ENCODE results near the gene KRTAP8-1.

The KRTAP8-1 gene, protein sequence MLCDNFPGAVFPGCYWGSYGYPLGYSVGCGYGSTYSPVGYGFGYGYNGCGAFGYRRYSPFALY

GRCh38 chr21:30813174-30813573, at the start of gene KRTAP8-1:
Gene KRTAP8-1, minus strand, starts transcription at chr21:30813274. Its CDS starts 54 bp downstream, at chr21:30813220.
- FAIRE-seq, result no peak
- no peak for DNase-seq (ENCODE audit: low spot score)

GRCh38 chr21:30847627-30848500, 34.8 kb upstream of the KRTAP8-1 start:
- FAIRE-seq (no peak), DNase-seq (ENCODE audit: low spot score) (no peak)

DNA sequence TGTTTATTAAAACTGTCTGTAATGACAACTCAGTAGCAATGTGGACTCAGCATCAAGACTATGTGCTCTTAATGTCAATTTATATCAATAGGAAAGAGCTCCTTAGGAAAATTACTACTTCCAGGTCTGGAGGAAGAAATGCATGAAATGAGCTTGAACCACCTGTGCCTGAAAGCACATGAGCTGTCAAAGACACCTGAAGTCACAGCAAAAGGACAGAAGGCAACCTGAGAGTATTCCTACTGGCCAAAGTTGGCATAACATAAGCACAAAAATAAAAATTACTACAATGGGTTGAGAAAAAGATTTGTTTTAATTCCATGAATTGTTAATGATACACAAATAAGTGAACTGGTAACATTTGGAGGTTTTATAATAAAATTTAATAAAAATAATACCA, 29.9 kb upstream of the KRTAP8-1 start:
- DNase-seq (ENCODE audit: low spot score), result no peak
- FAIRE-seq, result no peak

DNA sequence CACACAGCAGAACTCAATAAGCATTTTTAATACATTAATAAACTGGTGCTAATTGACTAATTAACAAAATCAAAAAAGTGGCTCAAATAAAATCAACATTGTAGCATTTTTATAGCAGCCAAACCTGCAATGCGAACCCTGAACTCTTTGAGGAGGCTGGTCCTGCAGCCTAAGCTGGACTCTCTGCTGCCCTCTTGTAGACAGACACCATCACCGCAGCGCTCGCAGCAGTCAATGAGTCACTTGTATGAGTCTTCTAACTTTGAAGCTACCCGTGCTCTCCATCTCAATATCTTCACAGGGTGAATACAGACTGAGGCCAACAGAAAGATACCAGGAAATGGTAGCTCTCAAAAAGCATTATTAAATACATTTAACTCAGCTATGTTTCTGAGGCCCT, 26.2 kb upstream of the KRTAP8-1 start:
- FAIRE-seq (no peak), DNase-seq (ENCODE audit: low spot score) (peak; percentile 29)

- FAIRE-seq, result no peak
- DNase-seq (ENCODE audit: low spot score), result no peak
Observed at GRCh38 chr21:30838536-30838935, 25.5 kb upstream of the KRTAP8-1 start.

- DNase-seq (ENCODE audit: low spot score), result peak; percentile 16
Observed at GRCh38 chr21:30831194-30831765, 18.2 kb upstream of the KRTAP8-1 start.

DNA sequence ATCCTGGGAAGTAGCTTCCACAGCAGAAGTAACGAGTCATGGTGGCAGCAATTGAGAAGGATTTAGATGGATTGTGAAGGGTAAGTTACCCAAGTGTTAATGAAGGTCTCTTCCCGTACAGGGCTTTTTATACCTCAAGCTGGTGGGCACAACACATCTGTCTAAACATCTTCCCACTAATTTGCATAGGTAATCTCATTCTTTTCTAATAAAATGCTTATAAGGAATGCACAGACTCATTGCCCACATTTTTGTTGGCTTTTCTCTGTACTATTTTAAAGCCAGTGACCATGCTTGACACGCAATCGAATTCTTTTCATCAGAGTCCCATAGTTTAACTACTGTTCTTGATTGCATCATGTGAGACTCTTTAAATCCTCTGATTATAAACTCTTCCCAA, 16.6 kb upstream of the KRTAP8-1 start, which contains the start of gene KRTAP7-1:
TSS of gene KRTAP7-1 (minus strand) at position 101 of the 400 bp plus-strand sequence. CDS start at position 40, 61 bp downstream.
- DNase-seq (ENCODE audit: low spot score) (no peak), FAIRE-seq (no peak)

More at GRCh38 chr21:30831194-30831765, 18.2 kb upstream of the KRTAP8-1 start:
- no peak for FAIRE-seq

- FAIRE-seq (no peak), DNase-seq (ENCODE audit: low spot score) (no peak)
Observed at GRCh38 chr21:30818837-30819610, 6.0 kb upstream of the KRTAP8-1 start.

DNA sequence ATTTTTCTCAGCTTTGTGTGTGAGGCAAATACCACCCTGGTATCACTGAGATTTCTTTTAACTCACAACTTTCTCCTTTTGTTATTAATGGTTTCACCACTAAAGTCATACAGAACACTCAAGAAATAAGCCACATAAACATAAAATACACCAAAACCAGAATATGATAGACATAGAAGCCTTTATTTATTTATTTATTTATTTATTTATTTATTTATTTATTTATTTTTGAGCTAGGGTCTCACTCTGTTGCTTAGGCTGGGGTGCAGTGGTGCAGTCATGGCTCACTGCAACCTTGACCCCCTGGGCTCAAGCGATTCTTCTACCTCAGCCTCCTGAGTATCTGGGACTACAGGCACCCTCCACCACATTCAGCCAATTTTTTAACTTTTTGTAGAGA, 12.5 kb downstream of the KRTAP8-1 start:
- FAIRE-seq, result no peak

DNA sequence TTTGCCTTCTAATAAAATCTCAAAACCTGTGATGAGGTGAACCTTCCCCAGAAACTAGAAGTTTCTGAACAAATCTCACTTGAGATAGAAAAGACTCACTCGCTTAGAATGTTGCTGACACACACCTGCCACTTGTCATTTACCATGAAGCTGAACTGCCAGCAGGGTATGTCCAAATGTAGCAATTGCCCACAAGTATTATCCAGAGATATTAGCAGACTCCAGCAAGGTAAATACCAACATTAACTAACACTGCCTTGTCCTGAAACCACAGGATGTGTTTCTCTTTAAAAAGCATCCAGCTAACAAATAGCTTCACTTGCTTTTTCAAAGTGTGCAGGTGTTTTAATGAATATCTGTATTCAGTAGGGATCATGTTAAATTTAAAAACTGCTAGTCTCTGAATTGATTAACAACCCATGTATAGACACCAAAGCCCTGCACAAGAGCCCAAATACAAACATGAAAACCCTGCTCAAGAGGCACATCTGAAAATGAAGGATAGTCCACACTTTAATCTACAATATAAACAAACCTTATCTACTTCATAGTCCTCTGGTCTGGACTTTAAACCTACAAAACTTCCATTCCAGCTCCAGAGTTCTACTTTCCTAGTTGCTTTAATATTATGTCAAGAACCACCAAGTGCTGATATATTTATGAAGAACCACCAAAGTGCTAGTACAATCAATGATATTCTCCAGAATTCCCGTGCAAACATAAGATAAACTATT, 19.3 kb downstream of the KRTAP8-1 start:
- DNase-seq (ENCODE audit: low spot score) (no peak), FAIRE-seq (no peak)

More for the DNA sequence above, 12.5 kb downstream of the KRTAP8-1 start:
- no peak for DNase-seq (ENCODE audit: low spot score)

DNA sequence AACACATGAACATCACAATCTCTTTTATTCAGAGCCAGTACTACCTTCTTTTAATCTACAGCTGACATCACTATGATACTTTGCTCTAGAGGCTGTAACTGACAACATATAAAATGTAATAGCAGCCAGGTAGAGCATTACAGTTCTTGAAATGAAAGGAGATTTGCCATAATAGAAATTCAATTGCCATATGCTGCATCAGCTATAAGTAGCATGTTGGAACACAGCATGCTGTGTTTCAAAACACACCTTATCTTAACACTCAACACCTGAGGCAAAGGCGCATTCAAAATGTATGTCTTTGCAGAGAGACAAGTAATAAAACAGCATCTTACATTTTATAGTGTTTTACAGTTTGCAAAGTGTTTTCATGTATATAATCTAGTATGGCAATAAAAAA, 33.8 kb downstream of the KRTAP8-1 start:
- FAIRE-seq (no peak), DNase-seq (ENCODE audit: low spot score) (no peak)

- FAIRE-seq (no peak), DNase-seq (ENCODE audit: low spot score) (no peak)
Observed at GRCh38 chr21:30769724-30770431, 43.2 kb downstream of the KRTAP8-1 start.

All from RCC 7860 (cell line).